ENCODE measurements around the gene FBRS.

DNA sequence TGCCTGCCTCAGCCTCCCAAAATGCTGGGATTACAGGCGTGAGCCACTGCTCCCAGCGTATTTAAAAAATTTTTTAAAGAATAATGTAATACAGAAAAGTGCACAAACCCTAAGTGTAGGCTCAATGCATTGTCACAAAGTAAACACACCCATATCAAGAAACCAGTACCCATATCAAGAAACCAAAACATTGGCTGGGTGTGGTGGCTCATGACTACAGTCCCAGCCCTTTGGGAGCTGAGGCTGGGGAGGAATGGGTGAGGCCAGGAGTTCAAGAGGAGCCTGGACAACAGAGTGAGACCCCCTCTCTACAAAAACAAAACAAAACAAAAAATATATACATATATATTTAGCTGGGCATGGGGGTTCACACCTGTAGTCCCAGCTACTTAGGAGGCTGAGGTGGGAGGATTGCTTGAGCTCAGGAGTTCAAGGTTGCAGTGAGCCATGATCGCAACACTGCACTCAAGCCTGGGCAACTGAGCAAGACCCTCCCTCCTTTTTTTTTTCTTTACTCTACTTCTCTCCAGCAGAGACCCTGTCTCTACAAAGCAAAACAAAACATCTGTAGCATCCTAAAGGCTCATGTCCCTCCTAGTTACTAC is 16.8 kb upstream of the FBRS start:
- TF ChIP-seq MAFK (IDR thresholded peaks at IDR 0.05; ENCODE audit: partially characterized antibody) (no peak), EP300 (IDR thresholded peaks at IDR 0.05) (no peak), POLR2A (IDR thresholded peaks at IDR 0.05; ENCODE audit: low read length) (no peak), MAZ (IDR thresholded peaks at IDR 0.05; ENCODE audit: borderline replicate concordance, low read depth, low read length) (no peak), HOXB13 (CRISPR knock-in tag; IDR thresholded peaks at IDR 0.05; ENCODE audit: low read depth) (no peak), SMC3 (IDR thresholded peaks at IDR 0.05) (no peak), NFE2L2 (conservative IDR thresholded peaks at IDR 0.05; ENCODE audit: low read length) (no peak), RAD21 (conservative IDR thresholded peaks at IDR 0.05 in 1 of 2, IDR thresholded peaks at IDR 0.05 in 1 of 2) (no peak), ZSCAN20 (CRISPR knock-in tag; IDR thresholded peaks at IDR 0.05) (no peak), CHD4 (IDR thresholded peaks at IDR 0.05; ENCODE audit: borderline replicate concordance) (no peak), POLR2AphosphoS2 (conservative IDR thresholded peaks at IDR 0.05; ENCODE audit: low read length) (no peak)
- TF ChIP-seq, protein P1, sequence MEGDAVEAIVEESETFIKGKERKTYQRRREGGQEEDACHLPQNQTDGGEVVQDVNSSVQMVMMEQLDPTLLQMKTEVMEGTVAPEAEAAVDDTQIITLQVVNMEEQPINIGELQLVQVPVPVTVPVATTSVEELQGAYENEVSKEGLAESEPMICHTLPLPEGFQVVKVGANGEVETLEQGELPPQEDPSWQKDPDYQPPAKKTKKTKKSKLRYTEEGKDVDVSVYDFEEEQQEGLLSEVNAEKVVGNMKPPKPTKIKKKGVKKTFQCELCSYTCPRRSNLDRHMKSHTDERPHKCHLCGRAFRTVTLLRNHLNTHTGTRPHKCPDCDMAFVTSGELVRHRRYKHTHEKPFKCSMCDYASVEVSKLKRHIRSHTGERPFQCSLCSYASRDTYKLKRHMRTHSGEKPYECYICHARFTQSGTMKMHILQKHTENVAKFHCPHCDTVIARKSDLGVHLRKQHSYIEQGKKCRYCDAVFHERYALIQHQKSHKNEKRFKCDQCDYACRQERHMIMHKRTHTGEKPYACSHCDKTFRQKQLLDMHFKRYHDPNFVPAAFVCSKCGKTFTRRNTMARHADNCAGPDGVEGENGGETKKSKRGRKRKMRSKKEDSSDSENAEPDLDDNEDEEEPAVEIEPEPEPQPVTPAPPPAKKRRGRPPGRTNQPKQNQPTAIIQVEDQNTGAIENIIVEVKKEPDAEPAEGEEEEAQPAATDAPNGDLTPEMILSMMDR (IDR thresholded peaks at IDR 0.05) = no peak
- TF ChIP-seq, protein P2, sequence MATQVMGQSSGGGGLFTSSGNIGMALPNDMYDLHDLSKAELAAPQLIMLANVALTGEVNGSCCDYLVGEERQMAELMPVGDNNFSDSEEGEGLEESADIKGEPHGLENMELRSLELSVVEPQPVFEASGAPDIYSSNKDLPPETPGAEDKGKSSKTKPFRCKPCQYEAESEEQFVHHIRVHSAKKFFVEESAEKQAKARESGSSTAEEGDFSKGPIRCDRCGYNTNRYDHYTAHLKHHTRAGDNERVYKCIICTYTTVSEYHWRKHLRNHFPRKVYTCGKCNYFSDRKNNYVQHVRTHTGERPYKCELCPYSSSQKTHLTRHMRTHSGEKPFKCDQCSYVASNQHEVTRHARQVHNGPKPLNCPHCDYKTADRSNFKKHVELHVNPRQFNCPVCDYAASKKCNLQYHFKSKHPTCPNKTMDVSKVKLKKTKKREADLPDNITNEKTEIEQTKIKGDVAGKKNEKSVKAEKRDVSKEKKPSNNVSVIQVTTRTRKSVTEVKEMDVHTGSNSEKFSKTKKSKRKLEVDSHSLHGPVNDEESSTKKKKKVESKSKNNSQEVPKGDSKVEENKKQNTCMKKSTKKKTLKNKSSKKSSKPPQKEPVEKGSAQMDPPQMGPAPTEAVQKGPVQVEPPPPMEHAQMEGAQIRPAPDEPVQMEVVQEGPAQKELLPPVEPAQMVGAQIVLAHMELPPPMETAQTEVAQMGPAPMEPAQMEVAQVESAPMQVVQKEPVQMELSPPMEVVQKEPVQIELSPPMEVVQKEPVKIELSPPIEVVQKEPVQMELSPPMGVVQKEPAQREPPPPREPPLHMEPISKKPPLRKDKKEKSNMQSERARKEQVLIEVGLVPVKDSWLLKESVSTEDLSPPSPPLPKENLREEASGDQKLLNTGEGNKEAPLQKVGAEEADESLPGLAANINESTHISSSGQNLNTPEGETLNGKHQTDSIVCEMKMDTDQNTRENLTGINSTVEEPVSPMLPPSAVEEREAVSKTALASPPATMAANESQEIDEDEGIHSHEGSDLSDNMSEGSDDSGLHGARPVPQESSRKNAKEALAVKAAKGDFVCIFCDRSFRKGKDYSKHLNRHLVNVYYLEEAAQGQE (IDR thresholded peaks at IDR 0.05) = no peak

All from A549 (cell line).